SK-N-SH (cell line): ENCODE data around the gene PDE6B.

Experiments used
- CTCF ChIP-seq: fragments of 200-600 bp; sonication (generic); IDR thresholded peaks from 2 replicates; pipeline ENCODE4 v1.6.1; 2017; ENCODE audit warnings: antibody characterized with exemption, mild to moderate bottlenecking, moderate library complexity
- FOXJ3 ChIP-seq: sonication (generic); formaldehyde crosslinking; IDR thresholded peaks from 2 replicates; pipeline ENCODE4 v1.5.1; 2020; ENCODE audit warnings: mild to moderate bottlenecking, missing genetic modification reagents
- NFIC ChIP-seq: IDR thresholded peaks from 2 replicates; pipeline ENCODE4 v1.4.0; 2012; ENCODE audit warnings: borderline replicate concordance
- REST ChIP-seq: IDR thresholded peaks from 2 replicates; pipeline ENCODE4 v1.6.1; 2012; ENCODE audit warnings: mild to moderate bottlenecking, low read depth, low read length, moderate library complexity
- SIN3A ChIP-seq: IDR thresholded peaks from 2 replicates; pipeline ENCODE4 v1.6.1; 2012; ENCODE audit warnings: low read depth, mild to moderate bottlenecking, low read length, moderate library complexity, borderline replicate concordance
- TAF1 ChIP-seq: IDR thresholded peaks from 2 replicates; pipeline ENCODE4 v1.6.1; 2012; ENCODE audit warnings: low read depth, mild to moderate bottlenecking, low read length, moderate library complexity, borderline replicate concordance
- TEAD4 ChIP-seq: IDR thresholded peaks from 2 replicates; pipeline ENCODE4 v1.4.0; 2012; ENCODE audit warnings: mild to moderate bottlenecking, borderline replicate concordance; ENCODE audit not compliant: insufficient read depth
- USF2 ChIP-seq: fragments of 150-350 bp; IDR thresholded peaks from 2 replicates; pipeline ENCODE4 v1.6.1; 2017; ENCODE audit warnings: antibody characterized with exemption, low read length, low read depth, borderline replicate concordance

- no peak for TF ChIP-seq CTCF
- no peak for TF ChIP-seq TAF1
- TF ChIP-seq REST = no peak
- no peak for TF ChIP-seq NFIC
- no peak for TF ChIP-seq FOXJ3 (CRISPR knock-in tag)
- no peak for TF ChIP-seq SIN3A
- TF ChIP-seq USF2 = no peak
- no peak for TF ChIP-seq TEAD4
Measured at GRCh38 chr4:667545-667925, 42.2 kb downstream of the PDE6B start.
